Activated CD4-positive, alpha-beta T cell treated with anti-CD3 and anti-CD28 coated beads for 36 hours (primary cell): ENCODE data around the gene ZBTB34. TPM values are rescaled to one million over a fixed set of nuclear protein-coding genes. Genes with fewer than 3 reads are reported as not detected.

Source experiments
- ATAC-seq: fragments of 200-7000 bp; cut with Tn5 transposase; one replicate; pipeline ENCODE4 v1.10.0; 2021; ENCODE audit warnings: mild to moderate bottlenecking, moderate library complexity
- CTCF ChIA-PET: fragments of 350-600 bp; sonication (Branson Sonifier 250); formaldehyde crosslinking; loops from one replicate; lab custom pipeline; 2021; ENCODE audit warnings: antibody characterized with exemption; lab: Charles Lee
- POLR2A ChIA-PET: fragments of 350-600 bp; sonication (Branson Sonifier 250); formaldehyde crosslinking; loops from one replicate; lab custom pipeline; 2021; ENCODE audit warnings: antibody characterized with exemption, inconsistent platforms; lab: Charles Lee
- DNase-seq: peaks from one replicate; pipeline ENCODE4 v3.0.0-alpha.2; 2020
- H3K27ac Mint-ChIP-seq: one replicate; pipeline ENCODE4 v1.8.0; 2021; ENCODE audit warnings: mixed read lengths
- H3K27me3 Mint-ChIP-seq: one replicate; pipeline ENCODE4 v1.8.0; 2021; ENCODE audit warnings: mixed read lengths
- H3K36me3 Mint-ChIP-seq: one replicate; pipeline ENCODE4 v1.8.0; 2021; ENCODE audit warnings: low read depth, mixed read lengths
- H3K4me1 Mint-ChIP-seq: one replicate; pipeline ENCODE4 v1.8.0; 2021; ENCODE audit warnings: mixed read lengths
- H3K4me3 Mint-ChIP-seq: one replicate; pipeline ENCODE4 v1.8.0; 2021; ENCODE audit warnings: mild to moderate bottlenecking, moderate library complexity, mixed read lengths
- H3K9me3 Mint-ChIP-seq: one replicate; pipeline ENCODE4 v1.8.0; 2021; ENCODE audit warnings: low read depth, mixed read lengths
- intact Hi-C, 2 experiments: fragments of 100-400 bp; cut with DNase I in 1 of 2; cut with micrococcal nuclease in 1 of 2; formaldehyde crosslinking; loops; one replicate each; pipeline versions ENCODE4 v1.14.2 to v1.15.1; 2022 to 2024; cut with DNase I, micrococcal nuclease
- total RNA-seq, 2 experiments: library from RNA; stranded (reverse); gene quantifications; one replicate each; pipeline ENCODE4 v1.2.3, GENCODE V29; 2021

The ZBTB34 gene
- total RNA-seq, 2 experiments from 2014 or later, result 4.2 to 5.0 TPM

GRCh38 chr9:126894052-126894603 is 33.7 kb downstream of the ZBTB34 start:
- DNase-seq (no peak), ATAC-seq (no peak)
- no peaks in the 10 kb centered on the region for H3K4me1 Mint-ChIP-seq
- no peak overlapping the region for H3K27ac Mint-ChIP-seq
- H3K36me3 Mint-ChIP-seq, result no peaks in the 10 kb centered on the region
- H3K9me3 Mint-ChIP-seq, result no peaks in the 10 kb centered on the region
- POLR2A ChIA-PET, result no interaction called here
- H3K4me3 Mint-ChIP-seq, result no peak overlapping the region
- H3K27me3 Mint-ChIP-seq, result peaks cover 8% of the 10 kb centered on the region
- CTCF ChIA-PET, result no interaction called here
- intact Hi-C loops, result no loop called here

DNA sequence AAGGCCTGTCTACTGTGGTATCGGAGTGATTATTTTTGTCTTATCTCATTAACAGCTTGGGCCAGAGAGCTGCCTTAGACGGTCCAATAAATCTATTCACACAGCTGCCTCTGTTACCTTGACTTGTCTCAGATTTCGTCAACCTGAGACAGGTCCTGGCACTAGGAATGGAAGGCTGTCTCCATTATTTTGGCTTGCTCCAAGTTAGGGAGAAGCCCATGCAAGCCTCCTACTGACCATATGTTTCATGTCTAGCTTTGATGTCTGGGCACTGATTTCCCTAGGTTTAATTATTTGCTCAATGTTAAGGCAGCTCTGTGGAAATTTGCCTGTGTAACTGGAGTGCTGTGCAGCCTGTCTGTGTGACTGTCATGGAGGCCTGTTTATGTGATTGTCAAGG is 41.8 kb downstream of the ZBTB34 start:
- CTCF ChIA-PET, result interaction anchor here (0.6 kb wide), 1 partner anchor 198 kb away, joined by 3 read pairs; no protein-coding TSS in a partner anchor
- ATAC-seq (no peak), DNase-seq (no peak)
- Mint-ChIP-seq H3K27ac (no peak overlapping the region), H3K9me3 (peaks cover 8% of the 10 kb centered on the region), H3K4me3 (no peak overlapping the region), H3K36me3 (no peaks in the 10 kb centered on the region), H3K27me3 (peaks cover 3% of the 10 kb centered on the region), H3K4me1 (no peaks in the 10 kb centered on the region)
- intact Hi-C loops, result no loop called here
- POLR2A ChIA-PET, result no interaction called here

GRCh38 chr9:126904586-126904985 is 44.1 kb downstream of the ZBTB34 start:
- intact Hi-C loops, result no loop called here
- ChIA-PET POLR2A (no interaction called here), CTCF (no interaction called here)
- no peak overlapping the region for H3K4me3 Mint-ChIP-seq
- no peak overlapping the region for H3K27ac Mint-ChIP-seq
- no peak for DNase-seq
- peaks cover 8% of the 10 kb centered on the region for H3K9me3 Mint-ChIP-seq
- H3K4me1 Mint-ChIP-seq, result no peaks in the 10 kb centered on the region
- no peaks in the 10 kb centered on the region for H3K27me3 Mint-ChIP-seq
- ATAC-seq, result no peak
- no peaks in the 10 kb centered on the region for H3K36me3 Mint-ChIP-seq

DNA sequence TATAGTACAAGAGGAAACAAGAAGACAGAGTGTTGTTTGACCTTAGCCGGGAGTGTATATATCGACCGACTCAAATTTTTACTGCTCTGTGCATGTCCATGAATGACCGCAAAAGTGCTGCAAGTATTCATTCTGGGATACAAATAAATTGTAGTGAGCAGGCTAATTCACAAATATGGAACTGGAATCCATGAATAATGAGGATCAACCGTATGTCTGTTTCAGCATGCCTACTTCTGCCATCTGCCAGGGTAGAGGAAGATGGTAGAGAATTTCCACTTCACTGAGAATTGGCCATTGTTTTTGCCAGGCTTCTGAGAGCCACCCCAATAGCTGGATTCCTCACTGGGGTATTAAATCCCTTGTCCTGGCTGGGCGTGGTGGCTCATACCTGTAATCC is 45.7 kb downstream of the ZBTB34 start:
- DNase-seq (no peak), ATAC-seq (no peak)
- intact Hi-C loops, result no loop called here
- Mint-ChIP-seq H3K4me3 (no peak overlapping the region), H3K27me3 (no peaks in the 10 kb centered on the region), H3K9me3 (peaks cover 6% of the 10 kb centered on the region), H3K36me3 (no peaks in the 10 kb centered on the region), H3K4me1 (no peaks in the 10 kb centered on the region), H3K27ac (no peak overlapping the region)
- CTCF ChIA-PET, result interaction anchor here (0.5 to 0.7 kb wide), 2 partner anchors 17 to 740 kb away, joined by 3 read pairs; no protein-coding TSS in a partner anchor
- POLR2A ChIA-PET, result no interaction called here

DNA sequence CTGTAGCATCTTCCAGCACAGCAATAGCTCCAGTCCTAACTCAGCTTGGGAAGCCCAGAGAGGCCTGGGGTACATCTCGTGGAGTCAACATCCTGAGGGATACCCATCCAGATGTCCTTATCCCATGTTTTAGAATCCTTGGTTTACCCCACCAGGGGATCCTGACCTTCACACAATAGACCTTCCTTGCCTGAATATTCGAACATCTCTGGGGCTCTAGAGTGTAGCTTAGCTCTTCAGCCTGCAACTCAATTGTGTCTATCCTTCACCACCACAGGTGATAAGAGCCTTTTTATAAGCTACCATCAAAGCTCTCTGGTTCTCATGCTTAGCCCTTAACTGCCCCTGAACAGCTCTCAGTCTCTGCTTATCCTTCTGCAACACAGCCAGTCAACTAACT is 46.6 kb downstream of the ZBTB34 start:
- POLR2A ChIA-PET, result no interaction called here
- H3K4me1 Mint-ChIP-seq, result no peaks in the 10 kb centered on the region
- H3K9me3 Mint-ChIP-seq, result peaks cover 3% of the 10 kb centered on the region
- H3K4me3 Mint-ChIP-seq, result no peak overlapping the region
- no peak for ATAC-seq
- H3K27ac Mint-ChIP-seq, result no peak overlapping the region
- H3K27me3 Mint-ChIP-seq, result peaks cover 2% of the 10 kb centered on the region
- CTCF ChIA-PET, result interaction anchor here (0.9 kb wide), 1 partner anchor 499 kb away, joined by 3 read pairs; no protein-coding TSS in a partner anchor
- intact Hi-C loops, result no loop called here
- no peak for DNase-seq
- H3K36me3 Mint-ChIP-seq, result no peaks in the 10 kb centered on the region

DNA sequence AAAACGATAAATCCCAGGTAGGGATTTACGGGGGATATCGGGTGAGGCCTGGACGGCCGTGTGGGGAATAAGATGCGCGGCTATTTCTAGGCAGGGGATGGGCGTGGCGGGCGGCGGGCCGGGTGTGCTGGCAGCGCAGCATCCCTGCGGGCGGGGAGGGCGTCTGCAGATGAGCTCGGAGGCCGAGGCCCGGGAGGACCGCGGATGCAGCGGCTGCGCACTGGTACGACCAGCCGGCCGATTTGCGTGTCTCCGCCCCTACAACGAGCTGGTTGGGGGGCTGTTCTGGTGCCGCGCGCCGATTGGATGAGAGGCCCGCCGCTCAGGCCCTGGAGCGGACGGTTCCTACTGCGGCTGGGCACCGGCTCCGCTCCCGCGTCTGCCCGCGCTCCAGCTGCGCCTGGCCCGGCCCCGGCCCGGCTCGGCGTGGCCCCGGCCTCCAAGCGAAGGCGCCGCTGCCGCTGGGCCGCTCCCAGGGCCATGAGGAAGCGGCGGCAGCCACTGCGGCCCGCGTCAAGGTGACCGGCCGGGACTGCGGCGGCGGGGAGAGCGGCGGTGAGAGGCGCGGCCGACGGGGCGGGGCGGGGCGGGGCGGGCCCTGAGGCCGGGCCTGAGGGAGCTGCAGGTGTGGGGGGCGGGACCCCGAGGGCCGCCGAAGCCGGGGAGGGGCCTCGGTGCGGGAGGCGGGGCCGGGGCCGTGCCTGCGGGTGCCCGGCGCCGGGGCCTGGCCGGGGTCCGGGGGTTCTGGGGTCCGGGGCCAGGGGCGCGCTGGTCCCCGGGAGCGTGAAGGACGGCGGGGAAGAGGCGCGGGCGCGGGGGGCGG is 54.2 kb downstream of the ZBTB34 start, which contains the start of gene RALGPS1:
Gene RALGPS1 (plus strand): TSS at position 325 of the 823 bp plus-strand sequence. CDS start 47,508 bp downstream, outside the sequence.
- H3K27ac Mint-ChIP-seq, result no peak within 1 kb of the TSS
- H3K4me3 Mint-ChIP-seq, result peak within 1 kb of the TSS; percentile 70
- peaks cover 3% of the 10 kb centered on the region for H3K4me1 Mint-ChIP-seq
- ChIA-PET CTCF (interaction anchor here (0.5 to 0.6 kb wide), 2 partner anchors 11 to 111 kb away, joined by 3 to 4 read pairs; no protein-coding TSS in a partner anchor), POLR2A (no interaction called here)
- peaks cover 14% of the 10 kb centered on the region for H3K27me3 Mint-ChIP-seq
- peaks cover 4% of the 10 kb centered on the region for H3K9me3 Mint-ChIP-seq
- ATAC-seq (peak; percentile 100), DNase-seq (peak; percentile 95)
- intact Hi-C loops, result loop anchor here (1.0 to 5.0 kb wide), 9 partner anchors 54 to 803 kb away; partner anchors contain the start of genes ZBTB34 (in 2 of the 2), PTRH1 (in 1 of the 2), STXBP1 (in 1 of the 2) and TTC16 (in 1 of the 2)
- H3K36me3 Mint-ChIP-seq, result no peaks in the 10 kb centered on the region

GRCh38 chr9:126915281-126915816 is 54.9 kb downstream of the ZBTB34 start:
- Mint-ChIP-seq H3K4me1 (peaks cover 3% of the 10 kb centered on the region), H3K36me3 (no peaks in the 10 kb centered on the region), H3K27me3 (peaks cover 14% of the 10 kb centered on the region), H3K4me3 (peak overlapping the region; percentile 56), H3K9me3 (peaks cover 4% of the 10 kb centered on the region), H3K27ac (no peak overlapping the region)
- ChIA-PET POLR2A (no interaction called here), CTCF (interaction anchor here (0.6 kb wide), 1 partner anchor 12 kb away, joined by 3 read pairs; no protein-coding TSS in a partner anchor)
- intact Hi-C loops, result loop anchor here in 1 of 2 experiments (1.0 to 5.0 kb wide), 2 partner anchors 309 to 802 kb away; partner anchors contain the start of genes PTRH1 and TTC16
- DNase-seq, result peak; percentile 64
- no peak for ATAC-seq

- H3K4me3 Mint-ChIP-seq, result peak overlapping the region; percentile 56
- no peak for ATAC-seq
- H3K27me3 Mint-ChIP-seq, result peaks cover 14% of the 10 kb centered on the region
- POLR2A ChIA-PET, result no interaction called here
- H3K9me3 Mint-ChIP-seq, result peaks cover 4% of the 10 kb centered on the region
- CTCF ChIA-PET, result interaction anchor here (0.6 kb wide), 1 partner anchor 12 kb away, joined by 3 read pairs; no protein-coding TSS in a partner anchor
- intact Hi-C loops, result loop anchor here in 1 of 2 experiments (1.0 to 5.0 kb wide), 2 partner anchors 308 to 801 kb away; partner anchors contain the start of genes PTRH1 and TTC16
- H3K4me1 Mint-ChIP-seq, result peaks cover 3% of the 10 kb centered on the region
- no peaks in the 10 kb centered on the region for H3K36me3 Mint-ChIP-seq
- H3K27ac Mint-ChIP-seq, result no peak overlapping the region
- DNase-seq, result no peak
Measured at GRCh38 chr9:126915846-126916543, 55.6 kb downstream of the ZBTB34 start.

DNA sequence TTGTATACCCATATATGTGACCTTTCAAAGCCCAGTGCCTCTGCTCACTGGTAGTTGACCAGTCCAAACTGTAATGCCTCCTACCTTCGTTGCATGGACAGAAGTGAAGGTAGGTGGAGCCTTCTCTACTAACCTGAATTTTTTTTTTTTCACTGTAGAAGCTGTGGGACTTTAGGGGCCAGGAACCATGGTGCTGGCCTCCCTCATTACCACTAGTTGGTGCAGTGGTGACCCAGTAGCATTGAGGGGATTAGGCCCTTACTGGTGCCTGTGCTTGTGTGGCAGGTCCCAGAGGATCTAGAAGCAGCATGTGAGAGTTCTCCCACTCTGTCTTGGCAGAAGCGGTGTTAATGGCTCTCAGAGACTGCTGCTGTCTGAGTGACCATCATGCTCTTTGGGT is 56.5 kb downstream of the ZBTB34 start:
- Mint-ChIP-seq H3K27ac (no peak overlapping the region), H3K27me3 (peaks cover 13% of the 10 kb centered on the region), H3K36me3 (no peaks in the 10 kb centered on the region), H3K4me1 (peaks cover 3% of the 10 kb centered on the region), H3K9me3 (peaks cover 3% of the 10 kb centered on the region), H3K4me3 (no peak overlapping the region)
- DNase-seq (no peak), ATAC-seq (no peak)
- intact Hi-C loops, result loop anchor here in 1 of 2 experiments (5.0 kb wide), 1 partner anchor 800 kb away; the partner anchor contains the start of genes PTRH1 and TTC16
- ChIA-PET POLR2A (no interaction called here), CTCF (no interaction called here)

- CTCF ChIA-PET, result interaction anchor here (0.6 kb wide), 1 partner anchor 1563 kb away, joined by 7 read pairs; no protein-coding TSS in a partner anchor
- intact Hi-C loops, result loop anchor here in 1 of 2 experiments (5.0 kb wide), 1 partner anchor 798 kb away; the partner anchor contains the start of genes PTRH1 and TTC16
- H3K27ac Mint-ChIP-seq, result no peak overlapping the region
- no peak overlapping the region for H3K4me3 Mint-ChIP-seq
- H3K36me3 Mint-ChIP-seq, result no peaks in the 10 kb centered on the region
- H3K4me1 Mint-ChIP-seq, result peaks cover 3% of the 10 kb centered on the region
- no peaks in the 10 kb centered on the region for H3K9me3 Mint-ChIP-seq
- ATAC-seq (no peak), DNase-seq (no peak)
- peaks cover 7% of the 10 kb centered on the region for H3K27me3 Mint-ChIP-seq
- POLR2A ChIA-PET, result no interaction called here
Measured at GRCh38 chr9:126919193-126919592, 58.8 kb downstream of the ZBTB34 start.
